ENCODE measurements around the gene SLC22A5.

SLC22A5 gene

GRCh38 chr5:132339502-132339901 lies 30.0 kb upstream of the SLC22A5 start:
- Histone ChIP-seq H3F3A (ENCODE audit: low read depth) (no peaks in the 10 kb centered on the region), H3K36me3 (ENCODE audit: insufficient read depth, low read length) (no peaks in the 10 kb centered on the region), H3K27me3 (ENCODE audit: insufficient read depth, low read length, poor library complexity, severe bottlenecking) (no peaks in the 10 kb centered on the region), H3K4me3 (ENCODE audit: low read length, poor library complexity, severe bottlenecking) (no peak overlapping the region), H4K20me1 (ENCODE audit: insufficient read depth, low read length, poor library complexity, severe bottlenecking) (no peaks in the 10 kb centered on the region), H3K4me2 (ENCODE audit: low read depth, low read length, poor library complexity, severe bottlenecking) (no peak overlapping the region), H3K9me3 (ENCODE audit: insufficient read depth, low read depth, low read length) (no peaks in the 10 kb centered on the region), H3K4me1 (ENCODE audit: insufficient read depth, low read length, poor library complexity, severe bottlenecking) (no peaks in the 10 kb centered on the region), H3K9ac (ENCODE audit: low read depth, low read length, poor library complexity, severe bottlenecking) (no peak overlapping the region), H2AFZ (ENCODE audit: low read length) (no peak overlapping the region), H3K79me2 (ENCODE audit: insufficient read depth, low read length) (no peaks in the 10 kb centered on the region), H3K9me2 (replicated peaks; ENCODE audit: low read depth, low read length) (no peaks in the 10 kb centered on the region)
- TF ChIP-seq EZH2phosphoT487 (IDR thresholded peaks at IDR 0.05; ENCODE audit: borderline replicate concordance) (no peak), CTCF (conservative IDR thresholded peaks at IDR 0.05; ENCODE audit: low read length) (no peak)

GRCh38 chr5:132342291-132343180 lies 27.0 kb upstream of the SLC22A5 start:
- H3K4me1 ChIP-seq (ENCODE audit: insufficient read depth, low read length, poor library complexity, severe bottlenecking) = no peaks in the 10 kb centered on the region
- H3K9me2 ChIP-seq (replicated peaks; ENCODE audit: low read depth, low read length) = no peaks in the 10 kb centered on the region
- no peaks in the 10 kb centered on the region for H3K36me3 ChIP-seq (ENCODE audit: insufficient read depth, low read length)
- H3F3A ChIP-seq (ENCODE audit: low read depth) = no peaks in the 10 kb centered on the region
- no peaks in the 10 kb centered on the region for H4K20me1 ChIP-seq (ENCODE audit: insufficient read depth, low read length, poor library complexity, severe bottlenecking)
- H3K4me2 ChIP-seq (ENCODE audit: low read depth, low read length, poor library complexity, severe bottlenecking) = no peak overlapping the region
- TF ChIP-seq CTCF (conservative IDR thresholded peaks at IDR 0.05; ENCODE audit: low read length) = no peak
- no peak for TF ChIP-seq EZH2phosphoT487 (IDR thresholded peaks at IDR 0.05; ENCODE audit: borderline replicate concordance)
- H2AFZ ChIP-seq (ENCODE audit: low read length) = no peak overlapping the region
- no peaks in the 10 kb centered on the region for H3K79me2 ChIP-seq (ENCODE audit: insufficient read depth, low read length)
- H3K9ac ChIP-seq (ENCODE audit: low read depth, low read length, poor library complexity, severe bottlenecking) = no peak overlapping the region
- no peak overlapping the region for H3K4me3 ChIP-seq (ENCODE audit: low read length, poor library complexity, severe bottlenecking)
- H3K9me3 ChIP-seq (ENCODE audit: insufficient read depth, low read depth, low read length) = no peaks in the 10 kb centered on the region
- H3K27me3 ChIP-seq (ENCODE audit: insufficient read depth, low read length, poor library complexity, severe bottlenecking) = no peaks in the 10 kb centered on the region

- Histone ChIP-seq H3K9me3 (ENCODE audit: insufficient read depth, low read depth, low read length) (no peaks in the 10 kb centered on the region), H3K9ac (ENCODE audit: low read depth, low read length, poor library complexity, severe bottlenecking) (no peak overlapping the region), H3K79me2 (ENCODE audit: insufficient read depth, low read length) (no peaks in the 10 kb centered on the region), H3K9me2 (replicated peaks; ENCODE audit: low read depth, low read length) (no peaks in the 10 kb centered on the region), H3K36me3 (ENCODE audit: insufficient read depth, low read length) (no peaks in the 10 kb centered on the region), H3K27me3 (ENCODE audit: insufficient read depth, low read length, poor library complexity, severe bottlenecking) (no peaks in the 10 kb centered on the region), H3K4me2 (ENCODE audit: low read depth, low read length, poor library complexity, severe bottlenecking) (no peak overlapping the region), H3K4me1 (ENCODE audit: insufficient read depth, low read length, poor library complexity, severe bottlenecking) (no peaks in the 10 kb centered on the region), H3K4me3 (ENCODE audit: low read length, poor library complexity, severe bottlenecking) (no peak overlapping the region), H4K20me1 (ENCODE audit: insufficient read depth, low read length, poor library complexity, severe bottlenecking) (no peaks in the 10 kb centered on the region), H3F3A (ENCODE audit: low read depth) (no peaks in the 10 kb centered on the region), H2AFZ (ENCODE audit: low read length) (no peak overlapping the region)
- TF ChIP-seq CTCF (conservative IDR thresholded peaks at IDR 0.05; ENCODE audit: low read length) (no peak), EZH2phosphoT487 (IDR thresholded peaks at IDR 0.05; ENCODE audit: borderline replicate concordance) (no peak)
Observed at GRCh38 chr5:132344775-132345514, 24.6 kb upstream of the SLC22A5 start.
